ENCODE data around the gene IL12A. TPM values are rescaled to one million over a fixed set of nuclear protein-coding genes. Genes with fewer than 3 reads are reported as not detected.

The IL12A gene
- total RNA-seq, 1 donor, result 14.5 TPM

GRCh38 chr3:160023476-160023875, 34.8 kb downstream of the IL12A start:
- DNase-seq (ENCODE audit: low read depth in 2 of 3, low spot score in 2 of 3), result no peak

GRCh38 chr3:160027541-160028195, 39.0 kb downstream of the IL12A start:
- peak in 2 of 3 donors; percentile 71 to 92 for DNase-seq (ENCODE audit: low read depth in 2 of 3, low spot score in 2 of 3)

- DNase-seq (ENCODE audit: low read depth in 2 of 3, low spot score in 2 of 3), result no peak
Measured at GRCh38 chr3:160035757-160036156, 47.1 kb downstream of the IL12A start.

GRCh38 chr3:160038862-160039562, 50.4 kb downstream of the IL12A start:
- DNase-seq (ENCODE audit: low read depth in 2 of 3, low spot score in 2 of 3), result peak in 2 of 3 donors; percentile 47 to 62

GRCh38 chr3:160040181-160040580, 51.5 kb downstream of the IL12A start:
- no peak for DNase-seq (ENCODE audit: low read depth in 2 of 3, low spot score in 2 of 3)

GRCh38 chr3:160041465-160041864, 52.8 kb downstream of the IL12A start:
- DNase-seq (ENCODE audit: low read depth in 2 of 3, low spot score in 2 of 3), result peak in 1 of 3 donors; percentile 39

GRCh38 chr3:160044121-160044520, 55.5 kb downstream of the IL12A start:
- no peak for DNase-seq (ENCODE audit: low read depth in 2 of 3, low spot score in 2 of 3)

Other genes with a start within 250 kb of the IL12A start
- gene SCHIP1, start 149.0 kb upstream of the IL12A start, total RNA-seq, result 67.9 TPM
- 60.1 TPM for gene C3orf80, start 236.6 kb downstream of the IL12A start, total RNA-seq

Measured in hematopoietic multipotent progenitor cell (in vitro differentiated cells).